Uterus (tissue), 2 donors: ENCODE measurements around the gene NLGN1.

ENCODE experiments used
- CTCF ChIP-seq, 4 experiments: fragments of 200-600 bp in 2 of 4; fragments of 450-650 bp in 2 of 4; sonication (generic) in 2 of 4; IDR thresholded peaks; one replicate each; pipeline ENCODE4 v1.5.1; 2016 to 2019; ENCODE audit warnings: antibody characterized with exemption in 4 of 4, mild to moderate bottlenecking in 2 of 4, moderate library complexity in 1 of 4
- POLR2A ChIP-seq, 2 donors: fragments of 450-650 bp; IDR thresholded peaks; one replicate each; pipeline ENCODE4 v1.6.1; 2016; ENCODE audit warnings: antibody characterized with exemption in 2 of 2, mild to moderate bottlenecking in 1 of 2, moderate library complexity in 1 of 2

- TF ChIP-seq POLR2A (IDR thresholded peaks at IDR 0.05) (no peak), CTCF (IDR thresholded peaks at IDR 0.05) (no peak)
Measured at GRCh38 chr3:174204765-174205164, 807.2 kb downstream of the NLGN1 start.
